Measurements from ENCODE around the gene POLR1C. TPM values are rescaled to one million over a fixed set of nuclear protein-coding genes. Genes with fewer than 3 reads are reported as not detected.

POLR1C gene
- total RNA-seq, 1 donor, result 28.6 TPM

GRCh38 chr6:43492673-43493072, 24.2 kb upstream of the POLR1C start:
- Histone ChIP-seq H3K27me3 (ENCODE audit: insufficient read depth, low read length) (no peaks in the 10 kb centered on the region), H3K4me1 (ENCODE audit: insufficient read depth, low read length) (peaks cover 62% of the 10 kb centered on the region), H4K20me1 (ENCODE audit: insufficient read depth, low read length) (peaks cover 57% of the 10 kb centered on the region), H3K79me2 (ENCODE audit: insufficient read depth, low read length) (peaks cover 52% of the 10 kb centered on the region), H3K4me2 (ENCODE audit: insufficient read depth, low read length) (peak overlapping the region; percentile 87), H3K4me3 (ENCODE audit: insufficient read depth, low read length) (peak overlapping the region; percentile 59), H3K36me3 (ENCODE audit: insufficient read depth, low read length) (no peaks in the 10 kb centered on the region), H3K27ac (ENCODE audit: low read depth, low read length) (peak overlapping the region; percentile 29), H3K9me3 (ENCODE audit: low read depth, low read length) (no peaks in the 10 kb centered on the region), H2AFZ (ENCODE audit: low read length) (no peak overlapping the region)
- no peak for TF ChIP-seq CTCF (IDR thresholded peaks at IDR 0.05; ENCODE audit: extremely low read depth, low read depth, low read length)
- peak; percentile 90 for DNase-seq (ENCODE audit: insufficient read length, low spot score, missing footprints)

GRCh38 chr6:43493230-43493629, 23.7 kb upstream of the POLR1C start:
- peaks cover 60% of the 10 kb centered on the region for H3K4me1 ChIP-seq (ENCODE audit: insufficient read depth, low read length)
- no peak overlapping the region for H3K27ac ChIP-seq (ENCODE audit: low read depth, low read length)
- TF ChIP-seq CTCF (IDR thresholded peaks at IDR 0.05; ENCODE audit: extremely low read depth, low read depth, low read length), result no peak
- H4K20me1 ChIP-seq (ENCODE audit: insufficient read depth, low read length), result peaks cover 54% of the 10 kb centered on the region
- H3K9me3 ChIP-seq (ENCODE audit: low read depth, low read length), result no peaks in the 10 kb centered on the region
- H3K79me2 ChIP-seq (ENCODE audit: insufficient read depth, low read length), result peaks cover 53% of the 10 kb centered on the region
- no peak overlapping the region for H3K4me3 ChIP-seq (ENCODE audit: insufficient read depth, low read length)
- peak overlapping the region; percentile 87 for H3K4me2 ChIP-seq (ENCODE audit: insufficient read depth, low read length)
- H3K36me3 ChIP-seq (ENCODE audit: insufficient read depth, low read length), result peaks cover 4% of the 10 kb centered on the region
- no peaks in the 10 kb centered on the region for H3K27me3 ChIP-seq (ENCODE audit: insufficient read depth, low read length)
- DNase-seq (ENCODE audit: insufficient read length, low spot score, missing footprints), result no peak
- H2AFZ ChIP-seq (ENCODE audit: low read length), result no peak overlapping the region

GRCh38 chr6:43493833-43494232, 23.1 kb upstream of the POLR1C start:
- H3K4me2 ChIP-seq (ENCODE audit: insufficient read depth, low read length), result no peak overlapping the region
- peaks cover 10% of the 10 kb centered on the region for H3K36me3 ChIP-seq (ENCODE audit: insufficient read depth, low read length)
- H3K79me2 ChIP-seq (ENCODE audit: insufficient read depth, low read length), result peaks cover 51% of the 10 kb centered on the region
- no peak overlapping the region for H3K4me3 ChIP-seq (ENCODE audit: insufficient read depth, low read length)
- no peak for TF ChIP-seq CTCF (IDR thresholded peaks at IDR 0.05; ENCODE audit: extremely low read depth, low read depth, low read length)
- no peak overlapping the region for H2AFZ ChIP-seq (ENCODE audit: low read length)
- DNase-seq (ENCODE audit: insufficient read length, low spot score, missing footprints), result peak; percentile 49
- H3K9me3 ChIP-seq (ENCODE audit: low read depth, low read length), result no peaks in the 10 kb centered on the region
- no peak overlapping the region for H3K27ac ChIP-seq (ENCODE audit: low read depth, low read length)
- H3K27me3 ChIP-seq (ENCODE audit: insufficient read depth, low read length), result no peaks in the 10 kb centered on the region
- peaks cover 48% of the 10 kb centered on the region for H4K20me1 ChIP-seq (ENCODE audit: insufficient read depth, low read length)
- H3K4me1 ChIP-seq (ENCODE audit: insufficient read depth, low read length), result peaks cover 55% of the 10 kb centered on the region

- no peak for DNase-seq (ENCODE audit: insufficient read length, low spot score, missing footprints)
- Histone ChIP-seq H3K4me1 (ENCODE audit: insufficient read depth, low read length) (peaks cover 55% of the 10 kb centered on the region), H3K4me3 (ENCODE audit: insufficient read depth, low read length) (no peak overlapping the region), H3K4me2 (ENCODE audit: insufficient read depth, low read length) (no peak overlapping the region), H3K27ac (ENCODE audit: low read depth, low read length) (no peak overlapping the region), H3K36me3 (ENCODE audit: insufficient read depth, low read length) (peaks cover 15% of the 10 kb centered on the region), H4K20me1 (ENCODE audit: insufficient read depth, low read length) (peaks cover 43% of the 10 kb centered on the region), H3K79me2 (ENCODE audit: insufficient read depth, low read length) (peaks cover 46% of the 10 kb centered on the region), H2AFZ (ENCODE audit: low read length) (no peak overlapping the region), H3K9me3 (ENCODE audit: low read depth, low read length) (no peaks in the 10 kb centered on the region), H3K27me3 (ENCODE audit: insufficient read depth, low read length) (no peaks in the 10 kb centered on the region)
- TF ChIP-seq CTCF (IDR thresholded peaks at IDR 0.05; ENCODE audit: extremely low read depth, low read depth, low read length), result no peak
Observed at GRCh38 chr6:43494321-43494720, 22.6 kb upstream of the POLR1C start.
